Right renal pelvis (tissue), 4 donors: ENCODE measurements around the gene ULBP1. TPM values are rescaled to one million over a fixed set of nuclear protein-coding genes. Genes with fewer than 3 reads are reported as not detected.
"Not testable (repeated sequence)": the region's sequence is repeated elsewhere in the genome, so short reads cannot be mapped to it uniquely, and the experiment has no call there.

Source experiments
- DNase-seq, 4 donors: peaks; one replicate each; pipeline ENCODE4 v3.0.0-alpha.2; 2013; ENCODE audit warnings: low read depth in 4 of 4, low spot score in 3 of 4, missing footprints in 1 of 4
- polyA plus RNA-seq, 4 donors: library from polyadenylated mRNA; unstranded; fragments of 120-200 nt; gene quantifications; one replicate each; pipeline ENCODE4 v1.2.1, GENCODE V29; 2013; ENCODE audit not compliant: insufficient read length in 4 of 4

Gene ULBP1
- polyA plus RNA-seq, 4 donors, result 1.5 to 2.1 (median 1.8) TPM

GRCh38 chr6:149951096-149951495 lies 12.6 kb upstream of the ULBP1 start:
- no peak for DNase-seq

- DNase-seq, result no peak
Observed at GRCh38 chr6:149951626-149952025, 12.1 kb upstream of the ULBP1 start.

GRCh38 chr6:149953390-149953789 lies 10.4 kb upstream of the ULBP1 start:
- DNase-seq, result not testable (repeated sequence)

GRCh38 chr6:149953934-149954327 lies 9.8 kb upstream of the ULBP1 start:
- not testable (repeated sequence) for DNase-seq

GRCh38 chr6:149954328-149954983 lies 9.3 kb upstream of the ULBP1 start:
- not testable (repeated sequence) for DNase-seq

- not testable (repeated sequence) for DNase-seq
Observed at GRCh38 chr6:149954984-149955653, 8.6 kb upstream of the ULBP1 start.

- DNase-seq, result not testable (repeated sequence)
Observed at GRCh38 chr6:149955654-149956317, 8.0 kb upstream of the ULBP1 start.

- DNase-seq, result not testable (repeated sequence)
Observed at GRCh38 chr6:149958124-149958523, 5.6 kb upstream of the ULBP1 start.

GRCh38 chr6:149959806-149960205 lies 3.9 kb upstream of the ULBP1 start:
- DNase-seq, result not testable (repeated sequence)

GRCh38 chr6:149960488-149960887 lies 3.3 kb upstream of the ULBP1 start:
- DNase-seq, result no peak

GRCh38 chr6:149961728-149962425 lies 1.9 kb upstream of the ULBP1 start:
- DNase-seq, result no peak

GRCh38 chr6:149962461-149963211 lies 1.1 kb upstream of the ULBP1 start:
- DNase-seq, result no peak

GRCh38 chr6:149963212-149963461 lies 606 bp upstream of the ULBP1 start:
- DNase-seq, result no peak

GRCh38 chr6:149964308-149965193 lies 808 bp downstream of the ULBP1 start:
- no peak for DNase-seq

GRCh38 chr6:149965194-149966020 lies 1.7 kb downstream of the ULBP1 start:
- DNase-seq, result no peak

GRCh38 chr6:149966319-149966718 lies 2.6 kb downstream of the ULBP1 start:
- not testable (repeated sequence) for DNase-seq

GRCh38 chr6:149967591-149967990 lies 3.8 kb downstream of the ULBP1 start:
- no peak for DNase-seq

GRCh38 chr6:149967999-149968398 lies 4.3 kb downstream of the ULBP1 start:
- DNase-seq, result not testable (repeated sequence)

GRCh38 chr6:149968909-149969308 lies 5.2 kb downstream of the ULBP1 start:
- not testable (repeated sequence) for DNase-seq
